Measurements from ENCODE around the gene SLC7A5. TPM values are rescaled to one million over a fixed set of nuclear protein-coding genes. Genes with fewer than 3 reads are reported as not detected.
A peak's percentile ranks its signal among the peaks of the same experiment; 100 is the strongest.
"Not testable (repeated sequence)": the region's sequence is repeated elsewhere in the genome, so short reads cannot be mapped to it uniquely, and the experiment has no call there.

SLC7A5 gene
- total RNA-seq, 2 donors from 2014 or later: 1.6 to 3.4 TPM

DNA sequence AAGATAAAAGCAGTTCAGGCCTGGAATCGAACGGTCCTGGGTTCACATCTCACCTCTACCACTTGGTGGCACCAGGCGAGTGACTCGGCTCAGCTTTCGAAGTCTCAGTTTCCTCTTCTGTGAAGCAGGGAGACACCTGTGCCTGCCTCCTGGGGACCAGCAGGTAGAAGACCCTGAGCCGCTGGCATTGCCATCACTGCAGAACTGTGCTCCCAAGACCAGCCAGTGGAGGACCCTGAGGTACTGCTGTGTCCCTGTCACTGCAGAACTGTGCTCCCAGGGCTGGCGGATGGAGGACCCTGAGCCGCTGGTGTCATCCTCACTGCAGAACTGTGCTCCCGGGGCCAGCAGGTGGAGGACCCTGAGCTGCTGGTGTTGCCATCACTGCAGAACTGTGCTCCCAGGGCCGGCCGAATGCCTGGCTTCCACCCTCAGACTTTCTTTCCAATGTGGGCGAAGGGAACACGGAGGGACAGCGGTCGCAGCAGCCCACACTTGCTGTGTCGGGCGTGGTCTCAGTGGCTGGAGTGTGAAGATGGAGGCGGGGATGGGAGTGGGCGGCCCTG lies 8.7 kb upstream of the SLC7A5 start:
- Histone ChIP-seq H3K27me3 (no peaks in the 10 kb centered on the region), H3K4me3 (no peak overlapping the region), H3K9me3 (no peaks in the 10 kb centered on the region), H3K4me1 (peaks cover 29% of the 10 kb centered on the region), H3K36me3 (replicated peaks in 1 of 2; ENCODE audit: insufficient read depth in 1 of 2, low read depth in 2 of 2) (no peaks in the 10 kb centered on the region), H3K27ac (peak overlapping the region in 3 of 4 donors; percentile 20 to 47 (median 31))
- WGBS, 2 donors: 81 to 84% methylated on average over 11 to 19 of the region's 19 CpGs
- DNase-seq (no peak), ATAC-seq (peak; percentile 17)
- intact Hi-C loops (cut with DNase I): no loop called here
- TF ChIP-seq POLR2A (IDR thresholded peaks at IDR 0.05): no peak

DNA sequence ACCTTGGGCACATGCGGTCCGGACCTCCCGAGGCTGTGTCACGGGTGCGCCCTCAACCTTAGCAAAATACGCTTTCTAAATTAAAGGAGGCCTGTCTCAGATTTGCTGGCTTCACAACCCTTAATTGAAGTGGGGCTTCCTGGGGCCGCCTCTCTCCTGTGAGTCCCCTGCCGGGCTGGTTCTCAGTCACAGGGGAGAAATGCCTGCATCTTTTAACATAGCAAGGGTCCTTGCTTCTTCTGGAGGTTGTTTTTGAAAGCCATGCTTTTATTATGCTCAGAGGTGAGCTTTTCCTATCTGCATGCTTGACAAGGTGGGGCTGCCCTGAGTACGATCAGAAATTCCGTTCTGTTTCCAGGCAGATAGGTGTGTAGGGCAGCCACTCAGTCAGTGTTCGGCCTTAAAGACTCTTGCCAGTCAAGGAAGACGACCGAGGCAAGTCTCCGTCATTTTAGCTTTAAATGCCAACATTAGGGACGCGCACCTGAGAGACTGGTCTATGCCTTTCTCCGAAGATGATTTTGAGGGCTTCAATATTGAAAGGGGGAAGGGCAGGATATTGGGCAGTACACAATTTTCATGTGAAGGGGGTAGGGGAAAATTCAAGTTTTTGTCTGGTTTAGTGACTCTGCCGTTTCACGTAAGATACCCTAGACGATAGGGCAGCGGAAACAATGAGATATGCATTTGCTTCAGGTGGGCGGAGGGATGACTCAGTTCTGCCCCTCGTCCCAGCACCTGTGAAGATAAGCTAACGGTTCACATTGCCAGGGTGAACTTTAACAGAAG lies 5.5 kb upstream of the SLC7A5 start:
- ATAC-seq (no peak), DNase-seq (no peak)

GRCh38 chr16:87870418-87871291 lies 1.3 kb upstream of the SLC7A5 start:
- DNase-seq (peak in 1 of 4 donors; percentile 46), ATAC-seq (peak; percentile 13)
- H3K4me3 ChIP-seq; H3K36me3 ChIP-seq (replicated peaks in 1 of 2; ENCODE audit: insufficient read depth in 1 of 2, low read depth in 2 of 2); H3K27me3 ChIP-seq; H3K9me3 ChIP-seq: not testable (repeated sequence)
- Histone ChIP-seq H3K27ac (peak overlapping the region in 2 of 4 donors; percentile 52 to 63), H3K4me1 (peaks cover 28% of the 10 kb centered on the region)
- intact Hi-C loops (cut with DNase I): loop anchor here (5.0 kb wide), 1 partner anchor 88 kb away; no protein-coding TSS in a partner anchor
- 77 to 85% methylated on average over 17 to 24 of the region's 24 CpGs for WGBS, 2 donors

More for the DNA sequence above, 5.5 kb upstream of the SLC7A5 start:
- Histone ChIP-seq H3K27me3 (no peaks in the 10 kb centered on the region), H3K9me3 (no peaks in the 10 kb centered on the region), H3K36me3 (replicated peaks in 1 of 2; ENCODE audit: insufficient read depth in 1 of 2, low read depth in 2 of 2) (no peaks in the 10 kb centered on the region), H3K27ac (no peak overlapping the region), H3K4me3 (no peak overlapping the region), H3K4me1 (peaks cover 26% of the 10 kb centered on the region)
- intact Hi-C loops (cut with DNase I): loop anchor here (5.0 kb wide), 1 partner anchor 93 kb away; no protein-coding TSS in a partner anchor
- TF ChIP-seq POLR2A (IDR thresholded peaks at IDR 0.05): no peak
- TF ChIP-seq, protein P1, sequence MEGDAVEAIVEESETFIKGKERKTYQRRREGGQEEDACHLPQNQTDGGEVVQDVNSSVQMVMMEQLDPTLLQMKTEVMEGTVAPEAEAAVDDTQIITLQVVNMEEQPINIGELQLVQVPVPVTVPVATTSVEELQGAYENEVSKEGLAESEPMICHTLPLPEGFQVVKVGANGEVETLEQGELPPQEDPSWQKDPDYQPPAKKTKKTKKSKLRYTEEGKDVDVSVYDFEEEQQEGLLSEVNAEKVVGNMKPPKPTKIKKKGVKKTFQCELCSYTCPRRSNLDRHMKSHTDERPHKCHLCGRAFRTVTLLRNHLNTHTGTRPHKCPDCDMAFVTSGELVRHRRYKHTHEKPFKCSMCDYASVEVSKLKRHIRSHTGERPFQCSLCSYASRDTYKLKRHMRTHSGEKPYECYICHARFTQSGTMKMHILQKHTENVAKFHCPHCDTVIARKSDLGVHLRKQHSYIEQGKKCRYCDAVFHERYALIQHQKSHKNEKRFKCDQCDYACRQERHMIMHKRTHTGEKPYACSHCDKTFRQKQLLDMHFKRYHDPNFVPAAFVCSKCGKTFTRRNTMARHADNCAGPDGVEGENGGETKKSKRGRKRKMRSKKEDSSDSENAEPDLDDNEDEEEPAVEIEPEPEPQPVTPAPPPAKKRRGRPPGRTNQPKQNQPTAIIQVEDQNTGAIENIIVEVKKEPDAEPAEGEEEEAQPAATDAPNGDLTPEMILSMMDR (IDR thresholded peaks at IDR 0.05): no peak
- WGBS, 2 donors: 71 to 77% methylated on average over 24 of the region's 24 CpGs

- not testable (repeated sequence) for H3K27me3 ChIP-seq; H3K9me3 ChIP-seq; ATAC-seq; DNase-seq; H3K36me3 ChIP-seq (replicated peaks in 1 of 2; ENCODE audit: insufficient read depth in 1 of 2, low read depth in 2 of 2); H3K4me3 ChIP-seq
- WGBS, 2 donors: 93 to 96% methylated on average over 13 to 14 of the region's 18 CpGs
- Histone ChIP-seq H3K27ac (peak overlapping the region in 2 of 4 donors; percentile 52 to 63), H3K4me1 (peaks cover 29% of the 10 kb centered on the region)
- intact Hi-C loops (cut with DNase I): loop anchor here (5.0 kb wide), 1 partner anchor 88 kb away; no protein-coding TSS in a partner anchor
Observed at GRCh38 chr16:87869879-87870417, 641 bp upstream of the SLC7A5 start.

- Histone ChIP-seq H3K4me1 (peaks cover 40% of the 10 kb centered on the region), H3K27ac (peak overlapping the region in 1 of 4 donors; percentile 34)
- DNase-seq (peak in 1 of 4 donors; percentile 48), ATAC-seq (peak; percentile 15)
- WGBS, 2 donors: 22 to 30% methylated on average over 36 to 37 of the region's 37 CpGs
- H3K9me3 ChIP-seq; intact Hi-C loops (cut with DNase I); H3K4me3 ChIP-seq; H3K36me3 ChIP-seq (replicated peaks in 1 of 2; ENCODE audit: insufficient read depth in 1 of 2, low read depth in 2 of 2); H3K27me3 ChIP-seq: not testable (repeated sequence)
Observed at GRCh38 chr16:87868254-87869029, 865 bp downstream of the SLC7A5 start.

DNA sequence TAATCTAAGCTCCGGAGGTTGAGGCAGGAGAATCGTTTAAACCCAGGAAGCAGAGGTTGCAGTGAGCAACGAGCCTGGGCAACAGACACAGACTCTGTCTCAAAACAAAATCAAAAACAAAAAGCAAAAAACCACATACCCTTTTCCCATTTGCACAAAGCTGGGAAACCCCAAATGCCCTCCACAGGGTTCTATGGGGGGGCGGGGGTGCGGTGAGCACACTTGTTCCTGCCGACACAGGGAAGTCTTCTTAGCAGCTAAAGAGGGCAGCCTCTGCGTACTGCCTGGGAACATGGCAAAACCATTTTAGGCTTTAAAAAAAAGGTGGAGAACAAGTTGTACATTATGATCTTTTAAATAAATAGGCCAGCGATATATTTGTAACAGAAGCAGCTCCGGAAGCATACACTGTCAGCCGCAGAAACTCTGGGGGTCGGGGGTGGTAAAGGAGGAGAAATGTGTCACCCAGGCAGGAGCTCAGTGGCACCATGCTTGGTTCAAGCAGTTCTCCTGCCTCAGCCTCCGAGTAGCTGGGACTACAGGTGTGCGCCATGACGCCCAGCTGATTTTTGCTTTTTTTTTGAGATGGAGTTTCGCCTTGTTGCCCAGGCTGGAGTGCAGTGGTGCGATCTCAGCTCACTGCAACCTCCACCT lies 3.3 kb downstream of the SLC7A5 start:
- whole genome bisulfite sequencing, 2 donors: 83 to 86% methylated on average over 12 to 16 of the region's 16 CpGs
- H3K27ac ChIP-seq; intact Hi-C loops (cut with DNase I); H3K36me3 ChIP-seq (replicated peaks in 1 of 2; ENCODE audit: insufficient read depth in 1 of 2, low read depth in 2 of 2); H3K27me3 ChIP-seq; ATAC-seq; H3K9me3 ChIP-seq; H3K4me3 ChIP-seq: not testable (repeated sequence)
- peaks cover 51% of the 10 kb centered on the region for H3K4me1 ChIP-seq
- DNase-seq: peak in 1 of 4 donors; percentile 22
